ENCODE data around the gene SAP25.

DNA sequence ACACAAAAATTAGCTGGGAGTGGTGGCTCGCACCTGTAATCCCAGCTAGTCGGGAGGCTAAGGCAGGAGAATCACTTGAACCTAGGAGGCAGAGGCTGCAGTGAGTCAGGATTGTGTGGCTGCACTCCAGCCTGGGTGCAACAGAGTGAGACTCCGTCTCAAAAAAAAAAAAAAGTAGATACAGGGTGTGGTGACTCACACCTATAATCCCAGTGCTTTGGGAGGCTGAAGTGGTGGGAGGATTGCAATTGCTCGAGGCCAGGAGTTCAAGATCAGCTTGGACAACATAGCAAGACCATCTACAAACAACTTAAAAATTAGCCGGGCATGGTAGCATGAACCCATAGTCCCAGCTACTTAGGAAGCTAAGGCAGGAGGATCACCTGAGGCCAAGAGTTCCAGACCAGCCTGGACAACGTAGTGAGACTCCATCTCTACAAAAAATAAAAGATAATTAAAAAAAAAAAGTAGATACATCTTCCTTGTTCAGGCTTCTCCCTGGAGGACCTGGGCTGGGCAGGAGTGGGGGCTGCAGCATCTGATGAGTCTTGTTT is 40.7 kb upstream of the SAP25 start:
- TF ChIP-seq, protein P1, sequence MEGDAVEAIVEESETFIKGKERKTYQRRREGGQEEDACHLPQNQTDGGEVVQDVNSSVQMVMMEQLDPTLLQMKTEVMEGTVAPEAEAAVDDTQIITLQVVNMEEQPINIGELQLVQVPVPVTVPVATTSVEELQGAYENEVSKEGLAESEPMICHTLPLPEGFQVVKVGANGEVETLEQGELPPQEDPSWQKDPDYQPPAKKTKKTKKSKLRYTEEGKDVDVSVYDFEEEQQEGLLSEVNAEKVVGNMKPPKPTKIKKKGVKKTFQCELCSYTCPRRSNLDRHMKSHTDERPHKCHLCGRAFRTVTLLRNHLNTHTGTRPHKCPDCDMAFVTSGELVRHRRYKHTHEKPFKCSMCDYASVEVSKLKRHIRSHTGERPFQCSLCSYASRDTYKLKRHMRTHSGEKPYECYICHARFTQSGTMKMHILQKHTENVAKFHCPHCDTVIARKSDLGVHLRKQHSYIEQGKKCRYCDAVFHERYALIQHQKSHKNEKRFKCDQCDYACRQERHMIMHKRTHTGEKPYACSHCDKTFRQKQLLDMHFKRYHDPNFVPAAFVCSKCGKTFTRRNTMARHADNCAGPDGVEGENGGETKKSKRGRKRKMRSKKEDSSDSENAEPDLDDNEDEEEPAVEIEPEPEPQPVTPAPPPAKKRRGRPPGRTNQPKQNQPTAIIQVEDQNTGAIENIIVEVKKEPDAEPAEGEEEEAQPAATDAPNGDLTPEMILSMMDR (IDR thresholded peaks at IDR 0.05; ENCODE audit: insufficient read depth, low read depth, low read length), result no peak
- no peak for TF ChIP-seq EZH2 (IDR thresholded peaks at IDR 0.05; ENCODE audit: insufficient read depth, low read length)

Measured in astrocyte (in vitro differentiated cells and primary cell).